HCT116 (cell line): Measurements from ENCODE around the gene MMD2. TPM values are rescaled to one million over a fixed set of nuclear protein-coding genes. Genes with fewer than 3 reads are reported as not detected.

ENCODE experiments used
- ATAC-seq: fragments of 200-7000 bp; cut with Tn5 transposase; 2 replicates; pipeline ENCODE4 v1.9.1; 2020; ENCODE audit warnings: mild to moderate bottlenecking, moderate library complexity
- BruUV-seq: library from RNA; stranded (reverse); fragments of 400-500 nt; replicated peaks from 2 replicates; lab custom pipeline; 2021; lab: Mats Ljungman, UMichigan
- CTCF ChIA-PET: fragments of 300-600 bp; sonication (Branson Sonifier 250); formaldehyde crosslinking; loops from one replicate; lab custom pipeline; 2021; ENCODE audit warnings: antibody characterized with exemption; lab: Charles Lee
- POLR2A ChIA-PET: fragments of 300-600, 350-600 bp; sonication (Branson Sonifier 250); formaldehyde crosslinking; loops from one replicate; lab custom pipeline; 2021; ENCODE audit warnings: antibody characterized with exemption; lab: Charles Lee
- RAD21 ChIA-PET, 2 experiments: fragments of 300-600 bp; sonication (Branson Sonifier 250); formaldehyde crosslinking; loops; one replicate each; lab custom pipeline; 2023; ENCODE audit warnings: low total read pairs in 2 of 2; ENCODE audit not compliant: uncharacterized antibody in 2 of 2, unreplicated experiment in 2 of 2, low non-redundant PET in 1 of 2; lab: Charles Lee
- DNase-seq: peaks from one replicate; pipeline ENCODE4 v3.0.0-alpha.2; 2010; ENCODE audit warnings: low read depth, low spot score
- H2AFZ ChIP-seq: fragments of 200-600 bp; shearing (Covaris generic), sonication (generic); 2 replicates; pipeline ENCODE4 v1.6.1; 2017; ENCODE audit warnings: low read depth, mixed run types, mixed read lengths, antibody characterized with exemption, low read length; ENCODE audit not compliant: poor library complexity, severe bottlenecking
- H3K27ac ChIP-seq: 2 replicates; pipeline ENCODE4 v1.5.1; 2012; ENCODE audit warnings: low read depth, low read length
- H3K27me3 ChIP-seq: fragments of 200-600 bp; sonication (generic); 2 replicates; pipeline ENCODE4 v1.6.1; 2016; ENCODE audit warnings: mixed run types, low read length, mixed read lengths; ENCODE audit not compliant: insufficient read depth
- H3K36me3 ChIP-seq, 2 experiments: fragments of 200-500 bp in 1 of 2; fragments of 200-600 bp in 1 of 2; sonication (Bioruptor generic) in 1 of 2; sonication (generic) in 1 of 2; 2 replicates each; pipeline versions ENCODE4 v1.5.1 to v1.6.1; 2014 to 2016; ENCODE audit warnings: low read length in 2 of 2, inconsistent platforms in 1 of 2, mixed read lengths in 1 of 2, mixed run types in 1 of 2; ENCODE audit not compliant: insufficient read depth in 2 of 2, control insufficient read depth in 1 of 2
- H3K4me1 ChIP-seq, 2 experiments: fragments of 200-600 bp in 1 of 2; sonication (generic) in 1 of 2; 2 replicates each; pipeline versions ENCODE4 v1.5.1 to v1.6.1; 2012 to 2017; ENCODE audit warnings: low read length in 2 of 2, inconsistent platforms in 1 of 2, mild to moderate bottlenecking in 1 of 2, mixed read lengths in 1 of 2, mixed run types in 1 of 2, moderate library complexity in 1 of 2; ENCODE audit not compliant: insufficient read depth in 2 of 2, control insufficient read depth in 1 of 2
- H3K4me2 ChIP-seq: fragments of 200-600 bp; sonication (generic); 2 replicates; pipeline ENCODE4 v1.6.1; 2017; ENCODE audit warnings: mixed run types, low read length, mixed read lengths
- H3K4me3 ChIP-seq, 2 experiments: fragments of 200-600 bp in 1 of 2; sonication (generic) in 1 of 2; replicated peaks in 1 of 2; 2 replicates each; pipeline ENCODE4 v1.5.1; 2011 to 2016; ENCODE audit warnings: low read length in 2 of 2, control low read depth in 1 of 2, low read depth in 1 of 2, mild to moderate bottlenecking in 1 of 2, mixed read lengths in 1 of 2, mixed run types in 1 of 2
- H3K79me2 ChIP-seq: fragments of 200-600 bp; sonication (generic); 2 replicates; pipeline ENCODE4 v1.6.1; 2017; ENCODE audit warnings: mild to moderate bottlenecking, mixed run types, low read length, moderate library complexity, mixed read lengths; ENCODE audit not compliant: insufficient read depth
- H3K9ac ChIP-seq: fragments of 200-600 bp; sonication (generic); 2 replicates; pipeline ENCODE4 v1.6.1; 2016; ENCODE audit warnings: low read length, mixed read lengths
- H3K9me2 ChIP-seq: fragments of 200-600 bp; sonication (generic), shearing (Covaris generic); 2 replicates; pipeline ENCODE4 v1.6.1; 2017; ENCODE audit warnings: mixed run types, mild to moderate bottlenecking, moderate library complexity; ENCODE audit not compliant: insufficient read depth
- H3K9me3 ChIP-seq, 2 experiments: fragments of 200-500 bp in 1 of 2; fragments of 200-600 bp in 1 of 2; sonication (Bioruptor generic) in 1 of 2; sonication (generic) in 1 of 2; 2 replicates each; pipeline ENCODE4 v1.6.1; 2014 to 2017; ENCODE audit warnings: low read length in 2 of 2, mixed read lengths in 2 of 2, inconsistent platforms in 1 of 2, low read depth in 1 of 2, mild to moderate bottlenecking in 1 of 2, mixed run types in 1 of 2, moderate library complexity in 1 of 2; ENCODE audit not compliant: control insufficient read depth in 1 of 2, insufficient read depth in 1 of 2
- H4K20me1 ChIP-seq: fragments of 200-600 bp; sonication (generic), shearing (Covaris generic); 2 replicates; pipeline ENCODE4 v1.6.1; 2017; ENCODE audit warnings: mixed run types, mild to moderate bottlenecking, moderate library complexity; ENCODE audit not compliant: insufficient read depth
- ATF3 ChIP-seq: IDR thresholded peaks from 2 replicates; pipeline ENCODE4 v1.6.1; 2012
- CBX3 ChIP-seq: IDR thresholded peaks from 2 replicates; pipeline ENCODE4 v1.6.1; 2012; ENCODE audit warnings: low read depth
- CEBPB ChIP-seq: IDR thresholded peaks from 2 replicates; pipeline ENCODE4 v1.6.1; 2012; ENCODE audit warnings: low read depth
- EGR1 ChIP-seq: IDR thresholded peaks from 2 replicates; pipeline ENCODE4 v1.6.1; 2012; ENCODE audit warnings: low read depth
- ELF1 ChIP-seq: IDR thresholded peaks from 2 replicates; pipeline ENCODE4 v1.6.1; 2012; ENCODE audit warnings: low read depth, borderline replicate concordance
- EZH2phosphoT487 ChIP-seq: fragments of 200-600 bp; IDR thresholded peaks from 2 replicates; pipeline ENCODE4 v1.6.1; 2018; ENCODE audit warnings: antibody characterized with exemption, borderline replicate concordance
- FOSL1 ChIP-seq: IDR thresholded peaks from 2 replicates; pipeline ENCODE4 v1.6.1; 2012; ENCODE audit warnings: low read depth
- JUND ChIP-seq: IDR thresholded peaks from 2 replicates; pipeline ENCODE4 v1.6.1; 2012
- POLR2A ChIP-seq: IDR thresholded peaks from 2 replicates; pipeline ENCODE4 v1.7.0; 2011; ENCODE audit warnings: borderline replicate concordance; ENCODE audit not compliant: insufficient read depth, insufficient read length; ENCODE audit errors: extremely low read depth
- RAD21 ChIP-seq: IDR thresholded peaks from 2 replicates; pipeline ENCODE4 v1.6.1; 2012; ENCODE audit warnings: low read depth, mild to moderate bottlenecking
- REST ChIP-seq: IDR thresholded peaks from 2 replicates; pipeline ENCODE4 v1.6.1; 2012; ENCODE audit warnings: low read depth
- SIN3A ChIP-seq: IDR thresholded peaks from 2 replicates; pipeline ENCODE4 v1.6.1; 2012; ENCODE audit warnings: low read depth
- SP1 ChIP-seq: IDR thresholded peaks from 2 replicates; pipeline ENCODE4 v1.6.1; 2012; ENCODE audit warnings: low read depth
- SRF ChIP-seq: IDR thresholded peaks from 2 replicates; pipeline ENCODE4 v1.6.1; 2012; ENCODE audit warnings: low read depth
- TCF7L2 ChIP-seq: IDR thresholded peaks from 2 replicates; pipeline ENCODE4 v1.7.0; 2011; ENCODE audit warnings: borderline replicate concordance, inconsistent platforms; ENCODE audit not compliant: insufficient read depth, insufficient read length; ENCODE audit errors: extremely low read depth
- YY1 ChIP-seq: IDR thresholded peaks from 2 replicates; pipeline ENCODE4 v1.6.1; 2011; ENCODE audit warnings: low read length, low read depth, moderate library complexity, mild to moderate bottlenecking; ENCODE audit not compliant: insufficient replicate concordance; ENCODE audit errors: extremely low read depth
- ZBTB33 ChIP-seq: IDR thresholded peaks from 2 replicates; pipeline ENCODE4 v1.6.1; 2011; ENCODE audit warnings: mild to moderate bottlenecking, low read length, moderate library complexity; ENCODE audit not compliant: insufficient replicate concordance; ENCODE audit errors: extremely low read depth
- ZFX ChIP-seq: fragments of 450-650 bp; IDR thresholded peaks from 2 replicates; pipeline ENCODE4 v1.6.1; 2017
- ZNF274 ChIP-seq: fragments of 200-500 bp; sonication (Bioruptor generic); IDR thresholded peaks from 2 replicates; pipeline ENCODE4 v1.6.1; 2014; ENCODE audit warnings: mild to moderate bottlenecking, low read depth, low read length, inconsistent platforms
- intact Hi-C: fragments of 100-400 bp; cut with micrococcal nuclease; formaldehyde crosslinking; loops from 2 replicates; pipeline ENCODE4 v1.10.0; 2022
- total RNA-seq: library from RNA; stranded (reverse); gene quantifications from one replicate; pipeline ENCODE4 v1.2.1, GENCODE V29; 2021; ENCODE audit not compliant: unreplicated experiment
- TF ChIP-seq, protein P1 (sequence below), 3 experiments: fragments of 200-600 bp in 1 of 3; sonication (generic) in 1 of 3; IDR thresholded peaks in 2 of 3; conservative IDR thresholded peaks in 1 of 3; 2 replicates each; pipeline ENCODE4 v1.5.1; 2012 to 2017; ENCODE audit warnings: low read depth in 2 of 3, low read length in 2 of 3, antibody characterized with exemption in 1 of 3, borderline replicate concordance in 1 of 3, control low read depth in 1 of 3, mild to moderate bottlenecking in 1 of 3, mixed read lengths in 1 of 3, mixed run types in 1 of 3, moderate library complexity in 1 of 3; ENCODE audit not compliant: insufficient read depth in 1 of 3

MMD2 gene
- total RNA-seq, 1 experiment from 2014 or later: not detected

GRCh38 chr7:4996696-4997222, 37.8 kb upstream of the MMD2 start:
- TF ChIP-seq, protein P1, sequence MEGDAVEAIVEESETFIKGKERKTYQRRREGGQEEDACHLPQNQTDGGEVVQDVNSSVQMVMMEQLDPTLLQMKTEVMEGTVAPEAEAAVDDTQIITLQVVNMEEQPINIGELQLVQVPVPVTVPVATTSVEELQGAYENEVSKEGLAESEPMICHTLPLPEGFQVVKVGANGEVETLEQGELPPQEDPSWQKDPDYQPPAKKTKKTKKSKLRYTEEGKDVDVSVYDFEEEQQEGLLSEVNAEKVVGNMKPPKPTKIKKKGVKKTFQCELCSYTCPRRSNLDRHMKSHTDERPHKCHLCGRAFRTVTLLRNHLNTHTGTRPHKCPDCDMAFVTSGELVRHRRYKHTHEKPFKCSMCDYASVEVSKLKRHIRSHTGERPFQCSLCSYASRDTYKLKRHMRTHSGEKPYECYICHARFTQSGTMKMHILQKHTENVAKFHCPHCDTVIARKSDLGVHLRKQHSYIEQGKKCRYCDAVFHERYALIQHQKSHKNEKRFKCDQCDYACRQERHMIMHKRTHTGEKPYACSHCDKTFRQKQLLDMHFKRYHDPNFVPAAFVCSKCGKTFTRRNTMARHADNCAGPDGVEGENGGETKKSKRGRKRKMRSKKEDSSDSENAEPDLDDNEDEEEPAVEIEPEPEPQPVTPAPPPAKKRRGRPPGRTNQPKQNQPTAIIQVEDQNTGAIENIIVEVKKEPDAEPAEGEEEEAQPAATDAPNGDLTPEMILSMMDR (IDR thresholded peaks at IDR 0.05 in 2 of 3, conservative IDR thresholded peaks at IDR 0.05 in 1 of 3; ENCODE audit: borderline replicate concordance in 1 of 3, insufficient read depth in 1 of 3, low read depth in 2 of 3, low read length in 2 of 3): no peak
- TF ChIP-seq CEBPB (no peak), EZH2phosphoT487 (no peak), TCF7L2 (no peak), ZBTB33 (no peak), SRF (no peak), REST (no peak), YY1 (no peak), JUND (no peak), POLR2A (no peak), SIN3A (no peak), ZNF274 (no peak), RAD21 (no peak), ELF1 (no peak), EGR1 (no peak), ATF3 (no peak), CBX3 (no peak), SP1 (no peak), ZFX (no peak), FOSL1 (no peak)
- Histone ChIP-seq H3K9me2 (no peaks in the 10 kb centered on the region), H3K4me3 (no peak overlapping the region), H3K79me2 (no peaks in the 10 kb centered on the region), H2AFZ (no peak overlapping the region), H4K20me1 (no peaks in the 10 kb centered on the region), H3K36me3 (peaks cover 9 to 13% of the 10 kb centered on the region in 2 experiments; a peak in 3 of 4 replicates), H3K4me2 (no peak overlapping the region), H3K27me3 (no peaks in the 10 kb centered on the region), H3K9me3 (no peaks in the 10 kb centered on the region), H3K9ac (no peak overlapping the region), H3K4me1 (no peaks in the 10 kb centered on the region), H3K27ac (no peak overlapping the region)
- no TSS peak for BruUV-seq
- ATAC-seq (no peak), DNase-seq (no peak)
- intact Hi-C loops: no loop called here
- RAD21 ChIA-PET: no interaction called here
- CTCF ChIA-PET: no interaction called here
- POLR2A ChIA-PET: no interaction called here
